ENCODE measurements around the gene RPS6KB1.
A peak's percentile ranks its signal among the peaks of the same experiment; 100 is the strongest.
"Not testable (repeated sequence)": the region's sequence is repeated elsewhere in the genome, so short reads cannot be mapped to it uniquely, and the experiment has no call there.

Gene RPS6KB1

GRCh38 chr17:59940697-59941096 is 47.8 kb downstream of the RPS6KB1 start:
- DNase-seq (ENCODE audit: low read depth in 1 of 2, low spot score in 1 of 2): not testable (repeated sequence)

- no peak for DNase-seq (ENCODE audit: low read depth in 1 of 2, low spot score in 1 of 2)
Measured at GRCh38 chr17:59941131-59941530, 48.2 kb downstream of the RPS6KB1 start.

- not testable (repeated sequence) for DNase-seq (ENCODE audit: low read depth in 1 of 2, low spot score in 1 of 2)
Measured at GRCh38 chr17:59946433-59946832, 53.5 kb downstream of the RPS6KB1 start.

GRCh38 chr17:59947310-59947709 is 54.4 kb downstream of the RPS6KB1 start:
- not testable (repeated sequence) for DNase-seq (ENCODE audit: low read depth in 1 of 2, low spot score in 1 of 2)

- no peak for DNase-seq (ENCODE audit: low read depth in 1 of 2, low spot score in 1 of 2)
Measured at GRCh38 chr17:59950049-59950448, 57.1 kb downstream of the RPS6KB1 start.

- DNase-seq (ENCODE audit: low read depth in 1 of 2, low spot score in 1 of 2): no peak
Measured at GRCh38 chr17:59954856-59955255, 61.9 kb downstream of the RPS6KB1 start.

- DNase-seq (ENCODE audit: low read depth in 1 of 2, low spot score in 1 of 2): not testable (repeated sequence)
Measured at GRCh38 chr17:59959574-59959973, 66.7 kb downstream of the RPS6KB1 start.

GRCh38 chr17:59962739-59963318 is 69.9 kb downstream of the RPS6KB1 start:
- no peak for DNase-seq (ENCODE audit: low read depth in 1 of 2, low spot score in 1 of 2)

- DNase-seq (ENCODE audit: low read depth in 1 of 2, low spot score in 1 of 2): peak; percentile 19 to 28
Measured at GRCh38 chr17:59963738-59964481, 71.0 kb downstream of the RPS6KB1 start.

- peak; percentile 80 to 94 for DNase-seq (ENCODE audit: low read depth in 1 of 2, low spot score in 1 of 2)
Measured at GRCh38 chr17:59964482-59965328, 71.8 kb downstream of the RPS6KB1 start, which contains the start of gene RNFT1. Gene RNFT1, minus strand, starts transcription at chr17:59964740. Its CDS starts 77 bp downstream, at chr17:59964663.

GRCh38 chr17:59971771-59972170 is 78.8 kb downstream of the RPS6KB1 start:
- not testable (repeated sequence) for DNase-seq (ENCODE audit: low read depth in 1 of 2, low spot score in 1 of 2)

GRCh38 chr17:59972778-59973177 is 79.9 kb downstream of the RPS6KB1 start:
- no peak for DNase-seq (ENCODE audit: low read depth in 1 of 2, low spot score in 1 of 2)

GRCh38 chr17:59973483-59973882 is 80.6 kb downstream of the RPS6KB1 start:
- DNase-seq (ENCODE audit: low read depth in 1 of 2, low spot score in 1 of 2): not testable (repeated sequence)

- not testable (repeated sequence) for DNase-seq (ENCODE audit: low read depth in 1 of 2, low spot score in 1 of 2)
Measured at GRCh38 chr17:59975166-59975565, 82.2 kb downstream of the RPS6KB1 start.

GRCh38 chr17:59996608-59997007 is 103.7 kb downstream of the RPS6KB1 start:
- not testable (repeated sequence) for DNase-seq (ENCODE audit: low read depth in 1 of 2, low spot score in 1 of 2)
